Ramos (cell line): Measurements from ENCODE around the gene CUL4A.
"Not testable (repeated sequence)": the region's sequence is repeated elsewhere in the genome, so short reads cannot be mapped to it uniquely, and the experiment has no call there.

Source experiments
- in situ Hi-C: fragments of 300-500 bp; cut with MboI; formaldehyde crosslinking; loops from one replicate; pipeline ENCODE4 v1.14.3; 2022; ENCODE audit warnings: low sequenced_read_pairs; ENCODE audit not compliant: unreplicated experiment

CUL4A gene

DNA sequence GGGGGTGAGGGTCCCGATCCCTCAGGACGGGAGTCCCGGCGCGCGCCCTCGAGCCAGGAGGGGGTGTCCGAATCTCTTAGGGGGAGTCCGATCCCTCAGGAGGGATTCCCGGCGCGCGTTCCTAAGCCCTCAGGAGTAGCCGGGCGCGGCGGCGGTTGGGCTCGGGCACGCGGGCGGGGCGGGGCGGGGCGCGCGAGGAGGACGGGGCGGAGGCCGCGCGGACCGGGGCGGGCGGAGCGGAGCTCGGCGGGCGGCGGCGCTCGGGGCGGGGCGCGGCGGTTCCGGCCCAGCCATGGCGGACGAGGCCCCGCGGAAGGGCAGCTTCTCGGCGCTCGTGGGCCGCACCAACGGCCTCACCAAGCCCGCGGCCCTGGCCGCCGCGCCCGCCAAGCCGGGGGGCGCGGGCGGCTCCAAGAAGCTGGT is at the start of gene CUL4A:
TSS of gene CUL4A (plus strand) at position 278 of the 423 bp plus-strand sequence. CDS start at position 293, 15 bp downstream.
- in situ Hi-C loops: no loop called here

GRCh38 chr13:113159701-113160100 is 49.7 kb upstream of the CUL4A start:
- in situ Hi-C loops: no loop called here

DNA sequence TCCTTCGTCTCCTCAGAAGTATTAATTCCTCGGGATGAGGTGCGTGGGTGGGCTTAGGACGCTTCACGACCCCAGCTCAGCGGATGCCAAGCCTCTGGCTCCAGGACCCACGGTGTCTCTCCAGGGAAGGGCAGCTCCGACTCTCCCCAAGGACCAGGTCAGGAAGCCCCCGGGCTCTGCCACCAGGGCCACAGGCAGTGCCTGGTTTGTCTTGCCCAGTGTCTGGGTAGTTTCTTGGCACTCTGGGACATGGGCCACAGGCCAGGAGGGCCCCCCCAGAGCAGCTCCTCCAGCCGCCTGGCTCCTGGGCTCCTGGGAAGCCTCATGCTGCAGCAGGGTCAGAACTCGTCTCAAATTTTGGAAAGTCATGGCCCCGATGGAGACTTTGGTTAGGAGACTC is 48.4 kb upstream of the CUL4A start:
- in situ Hi-C loops: no loop called here

GRCh38 chr13:113161433-113161832 is 48.0 kb upstream of the CUL4A start:
- in situ Hi-C loops: no loop called here

DNA sequence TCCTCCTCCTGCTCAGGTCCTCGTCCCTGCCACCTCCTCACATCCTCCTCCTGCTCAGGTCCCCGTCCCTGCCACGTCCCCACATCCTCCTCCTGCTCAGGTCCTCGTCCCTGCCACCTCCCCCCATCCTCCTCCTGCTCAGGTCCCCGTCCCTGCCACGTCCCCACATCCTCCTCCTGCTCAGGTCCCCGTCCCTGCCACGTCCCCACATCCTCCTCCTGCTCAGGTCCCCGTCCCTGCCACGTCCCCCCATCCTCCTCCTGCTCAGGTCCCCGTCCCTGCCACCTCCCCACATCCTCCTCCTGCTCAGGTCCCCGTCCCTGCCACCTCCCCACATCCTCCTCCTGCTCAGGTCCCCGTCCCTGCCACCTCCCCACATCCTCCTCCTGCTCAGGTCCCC is 47.4 kb upstream of the CUL4A start:
- in situ Hi-C loops: not testable (repeated sequence)

DNA sequence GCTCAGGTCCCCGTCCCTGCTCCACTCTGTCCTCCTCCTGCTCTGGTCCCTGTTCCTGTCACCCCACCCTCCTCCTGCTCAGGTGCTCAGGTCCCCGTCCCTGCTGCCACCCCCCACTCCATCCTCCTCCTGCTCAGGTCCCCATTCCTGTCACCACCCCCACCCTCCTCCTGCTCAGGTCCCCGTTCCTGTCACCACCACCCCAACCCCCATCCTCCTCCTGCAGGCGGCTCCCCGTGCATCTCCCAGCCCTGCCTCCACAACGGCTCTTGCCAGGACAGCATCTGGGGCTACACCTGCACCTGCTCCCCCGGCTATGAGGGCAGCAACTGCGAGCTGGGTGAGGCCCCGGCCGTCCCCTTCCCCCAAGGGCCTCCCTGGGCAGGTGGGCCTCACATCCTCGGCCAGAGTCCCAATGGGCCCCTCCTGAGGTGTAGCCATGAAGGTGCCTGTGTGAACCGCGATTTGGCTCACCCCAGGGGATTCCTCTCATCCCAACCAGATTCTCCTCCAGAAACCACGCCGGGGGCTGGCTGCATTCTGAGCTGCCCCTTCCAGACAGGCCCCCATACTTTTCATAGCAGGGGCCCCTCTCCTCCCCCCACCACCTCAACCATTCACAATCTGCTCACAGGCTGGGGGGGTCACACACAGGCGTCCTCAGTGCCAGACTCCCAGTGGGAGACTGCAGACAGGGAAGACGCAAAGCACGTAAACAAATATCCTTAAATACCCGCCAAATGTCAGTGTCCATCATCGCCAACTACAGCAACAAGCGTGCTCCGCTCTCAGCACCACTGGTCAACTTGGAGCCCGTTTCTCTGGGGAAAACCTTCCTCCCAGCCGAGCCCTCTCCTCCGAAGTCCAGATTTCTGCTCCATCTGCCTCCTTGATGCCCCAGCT is 46.4 kb upstream of the CUL4A start:
- in situ Hi-C loops: no loop called here

DNA sequence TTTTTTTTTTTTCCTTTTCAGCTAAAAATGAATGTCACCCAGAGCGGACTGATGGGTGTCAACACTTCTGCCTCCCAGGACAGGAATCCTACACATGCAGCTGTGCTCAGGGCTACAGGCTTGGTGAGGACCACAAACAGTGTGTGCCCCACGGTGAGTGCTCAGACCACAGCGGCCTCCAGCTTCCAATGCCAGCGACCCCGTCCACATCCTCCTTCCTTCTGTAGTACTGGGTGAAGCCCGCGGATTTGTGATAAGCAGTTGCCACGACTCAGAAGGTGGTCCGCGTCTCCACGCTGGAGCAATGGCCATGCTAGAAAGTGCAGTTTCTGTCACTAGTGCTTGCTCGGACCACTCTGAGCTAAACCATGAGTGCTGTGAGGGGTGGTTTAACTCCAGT is 44.9 kb upstream of the CUL4A start:
- in situ Hi-C loops: no loop called here

- in situ Hi-C loops: no loop called here
Measured at GRCh38 chr13:113166266-113166665, 43.1 kb upstream of the CUL4A start.

- in situ Hi-C loops: no loop called here
Measured at GRCh38 chr13:113166681-113167080, 42.7 kb upstream of the CUL4A start.

- in situ Hi-C loops: no loop called here
Measured at GRCh38 chr13:113167155-113167554, 42.3 kb upstream of the CUL4A start.

DNA sequence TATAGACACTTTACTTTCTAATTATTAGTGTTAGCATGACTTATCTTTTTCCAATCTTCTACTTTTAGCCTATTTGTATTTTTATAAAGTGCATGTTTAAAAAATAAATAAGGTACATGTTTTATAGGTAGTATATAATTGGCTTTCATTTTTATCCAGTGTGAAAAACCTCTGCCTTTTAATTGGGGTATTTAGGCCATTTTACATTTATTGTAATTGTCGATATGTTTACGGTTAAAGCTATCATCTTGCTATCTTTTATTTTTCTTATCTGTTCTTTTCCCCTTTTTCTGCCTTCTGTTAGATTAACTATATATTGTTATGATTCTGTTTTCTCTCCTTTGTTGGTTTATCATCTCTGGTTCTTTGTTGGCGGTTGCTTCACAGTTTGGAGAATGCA is 41.8 kb upstream of the CUL4A start:
- in situ Hi-C loops: no loop called here

- in situ Hi-C loops: no loop called here
Measured at GRCh38 chr13:113168211-113168610, 41.2 kb upstream of the CUL4A start.

DNA sequence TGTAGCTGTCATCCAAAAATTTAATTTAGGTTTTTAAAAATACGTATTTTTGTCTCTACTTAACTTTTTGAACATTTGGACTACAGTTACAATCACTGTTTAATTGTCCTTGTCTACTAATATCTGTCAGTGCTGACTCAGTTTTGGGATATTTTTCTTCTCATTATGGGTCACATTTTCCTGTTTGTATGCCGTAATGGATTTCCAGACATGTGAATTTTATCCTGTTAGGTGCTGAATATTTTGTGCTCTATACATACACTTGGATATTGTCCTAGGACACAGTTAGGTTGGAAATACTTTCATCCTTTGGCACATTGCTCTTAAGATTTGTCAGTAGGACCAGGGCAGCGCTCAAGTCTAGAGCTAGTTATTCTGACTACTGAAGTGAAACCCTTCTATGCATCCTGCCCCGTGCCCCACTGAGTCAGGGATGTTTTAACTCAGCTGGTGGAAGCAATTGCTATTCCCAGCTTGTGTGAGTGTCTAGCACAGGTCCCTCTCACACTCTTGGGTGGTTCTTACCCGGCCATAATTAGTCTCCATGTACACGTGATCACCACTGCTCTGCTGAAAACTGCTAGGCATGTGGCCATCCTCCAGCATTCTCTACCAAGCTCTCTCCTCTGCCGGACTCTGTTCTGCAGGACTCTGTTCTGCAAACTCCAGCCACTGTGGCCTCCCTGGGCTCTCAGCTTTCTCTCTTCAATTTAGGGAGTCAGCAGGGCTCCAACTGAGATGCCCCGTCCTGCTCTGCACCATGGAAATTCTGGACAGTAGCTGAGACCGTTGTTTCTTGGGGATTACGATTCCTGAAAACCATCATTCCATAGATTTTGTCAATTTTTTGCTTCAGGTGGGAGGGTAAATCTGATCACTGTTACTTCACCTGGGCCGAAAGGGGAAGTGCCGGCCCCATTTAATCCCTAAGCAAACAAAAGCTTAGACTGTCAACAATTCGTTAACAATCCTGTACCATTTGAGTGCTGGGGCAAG is 39.8 kb upstream of the CUL4A start:
- in situ Hi-C loops: no loop called here

DNA sequence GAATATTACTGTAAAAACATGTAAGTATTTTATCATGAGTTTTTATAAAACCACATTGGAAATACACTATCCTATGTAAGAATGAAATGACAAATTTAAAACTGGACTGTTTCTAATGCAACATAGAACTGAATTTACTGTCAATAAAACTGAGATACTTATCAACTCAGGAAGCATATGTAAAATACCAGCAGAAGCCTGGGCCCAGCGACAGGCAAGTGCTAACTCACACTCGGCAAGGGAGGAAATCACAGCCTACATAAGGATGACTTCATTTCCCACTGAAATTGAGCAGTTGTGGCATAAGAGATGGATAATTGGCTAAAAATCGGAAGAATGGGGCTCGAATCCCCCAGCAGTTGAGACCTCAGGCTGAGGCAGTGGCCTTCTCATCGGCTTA is 38.9 kb upstream of the CUL4A start:
- in situ Hi-C loops: no loop called here

DNA sequence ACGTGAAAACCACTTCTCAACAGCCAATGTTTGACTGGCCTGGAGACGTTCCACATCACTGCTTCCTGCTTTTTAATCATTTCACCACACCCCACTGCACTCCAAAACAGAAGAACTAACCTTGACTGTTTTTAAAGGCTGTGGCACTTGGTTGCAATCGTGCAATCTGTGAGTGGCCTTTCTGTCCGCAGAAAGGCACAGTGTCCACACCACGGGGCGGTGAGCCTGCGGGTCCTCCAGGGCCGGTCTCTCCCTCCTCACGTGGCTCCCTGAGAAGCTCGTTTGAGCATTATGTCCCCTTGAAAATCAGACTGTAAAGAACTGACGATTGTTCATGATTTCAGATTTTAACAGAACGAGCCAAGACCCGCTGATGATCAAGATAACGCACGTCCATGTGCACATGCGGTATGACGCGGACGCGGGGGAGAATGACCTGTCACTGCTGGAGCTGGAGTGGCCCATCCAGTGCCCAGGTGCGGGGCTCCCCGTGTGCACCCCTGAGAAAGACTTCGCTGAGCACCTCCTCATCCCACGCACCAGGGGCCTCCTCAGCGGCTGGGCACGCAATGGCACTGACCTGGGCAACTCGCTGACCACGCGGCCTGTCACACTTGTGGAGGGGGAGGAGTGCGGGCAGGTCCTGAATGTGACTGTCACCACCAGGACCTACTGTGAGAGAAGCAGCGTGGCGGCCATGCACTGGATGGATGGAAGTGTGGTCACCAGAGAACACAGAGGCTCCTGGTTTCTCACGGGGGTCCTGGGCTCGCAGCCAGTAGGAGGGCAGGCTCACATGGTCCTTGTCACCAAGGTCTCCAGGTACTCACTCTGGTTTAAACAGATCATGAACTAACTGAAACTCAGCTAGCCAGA is 37.9 kb upstream of the CUL4A start:
- in situ Hi-C loops: no loop called here

DNA sequence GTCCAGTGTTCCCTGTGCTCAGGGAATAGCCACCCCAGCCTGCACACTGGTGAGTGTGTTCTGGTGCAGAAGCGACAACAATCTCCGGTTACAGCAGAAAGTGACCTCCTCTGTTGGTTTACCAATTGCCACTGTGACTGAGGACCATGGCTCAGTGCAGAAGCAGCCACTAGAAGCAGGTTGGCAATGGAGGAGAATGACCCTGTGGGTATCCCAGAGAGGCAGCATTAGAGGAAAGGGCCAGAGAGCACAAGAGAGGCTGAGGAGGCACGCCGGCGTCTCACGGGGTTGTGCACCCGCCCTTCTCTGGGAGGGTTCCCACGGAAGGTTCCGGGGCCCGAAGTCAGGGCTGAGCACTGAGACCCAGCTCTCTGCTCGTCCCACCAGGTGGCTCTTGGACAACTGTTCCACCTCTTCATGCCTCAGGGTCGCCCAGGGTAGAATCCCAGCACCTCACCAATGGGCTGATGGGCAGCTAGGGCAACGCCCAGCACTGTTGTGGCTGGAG is 36.9 kb upstream of the CUL4A start:
- in situ Hi-C loops: no loop called here

GRCh38 chr13:113176280-113176679 is 33.1 kb upstream of the CUL4A start:
- in situ Hi-C loops: no loop called here

- in situ Hi-C loops: no loop called here
Measured at GRCh38 chr13:113176822-113177221, 32.6 kb upstream of the CUL4A start.

GRCh38 chr13:113178070-113178895 is 31.1 kb upstream of the CUL4A start:
- in situ Hi-C loops: no loop called here
